ENCODE data around the gene SLC14A1.

- TF ChIP-seq EP300 (IDR thresholded peaks at IDR 0.05) (no peak), CTCF (IDR thresholded peaks at IDR 0.05) (no peak), POLR2A (IDR thresholded peaks at IDR 0.05) (no peak)
Observed at GRCh38 chr18:45728336-45729010, 4.5 kb downstream of the SLC14A1 start.

All from suprapubic skin (tissue), 3 donors.